Activated T-helper 1 cell treated with anti-CD3 and anti-CD28 coated beads, Interleukin-12 subunit alpha, Interleukin-12 subunit beta, Interleukin-2, Interleukin-4 antibody, amounts not matched to agents 30 ng/mL and 10 ng/mL and 1 ng/mL, durations not matched to agents 14 hours and 24 hours and 36 hours (primary cell): Measurements from ENCODE around the gene PRKCZ. TPM values are rescaled to one million over a fixed set of nuclear protein-coding genes. Genes with fewer than 3 reads are reported as not detected.

Experiments used
- DNase-seq: peaks from one replicate; pipeline ENCODE4 v3.0.0; 2021; ENCODE audit warnings: low spot score
- H3K27ac Mint-ChIP-seq: one replicate; pipeline ENCODE4 v1.8.0; 2021; ENCODE audit warnings: mild to moderate bottlenecking, mixed read lengths
- H3K27me3 Mint-ChIP-seq: one replicate; pipeline ENCODE4 v1.8.0; 2022; ENCODE audit warnings: mild to moderate bottlenecking, moderate library complexity, mixed read lengths; ENCODE audit not compliant: insufficient read depth
- H3K36me3 Mint-ChIP-seq: one replicate; pipeline ENCODE4 v1.8.0; 2021; ENCODE audit warnings: low read depth, mixed read lengths
- H3K4me1 Mint-ChIP-seq: one replicate; pipeline ENCODE4 v1.8.0; 2021; ENCODE audit warnings: low read depth, mixed read lengths
- H3K4me3 Mint-ChIP-seq: one replicate; pipeline ENCODE4 v1.8.0; 2021; ENCODE audit warnings: mild to moderate bottlenecking, moderate library complexity, mixed read lengths
- H3K9me3 Mint-ChIP-seq: one replicate; pipeline ENCODE4 v1.8.0; 2021; ENCODE audit warnings: mixed read lengths
- intact Hi-C: fragments of 100-400 bp; cut with micrococcal nuclease; formaldehyde crosslinking; loops from one replicate; pipeline ENCODE4 v1.15.1; 2024
- total RNA-seq: library from RNA; stranded (reverse); gene quantifications from 2 replicates; pipeline ENCODE4 v1.2.3, GENCODE V29; 2022

PRKCZ gene
- total RNA-seq, 1 donor from 2014 or later = 4.1 TPM

GRCh38 chr1:2070016-2070415, 19.8 kb downstream of the PRKCZ start:
- intact Hi-C loops = no loop called here
- no peak overlapping the region for H3K27ac Mint-ChIP-seq

GRCh38 chr1:2070800-2071530, 20.8 kb downstream of the PRKCZ start:
- H3K4me3 Mint-ChIP-seq = no peak overlapping the region
- intact Hi-C loops = no loop called here
- no peaks in the 10 kb centered on the region for H3K36me3 Mint-ChIP-seq
- peaks cover 1% of the 10 kb centered on the region for H3K27me3 Mint-ChIP-seq
- no peak for DNase-seq
- H3K4me1 Mint-ChIP-seq = no peaks in the 10 kb centered on the region
- H3K27ac Mint-ChIP-seq = no peak overlapping the region
- H3K9me3 Mint-ChIP-seq = no peaks in the 10 kb centered on the region

More at GRCh38 chr1:2070016-2070415, 19.8 kb downstream of the PRKCZ start:
- Mint-ChIP-seq H3K4me1 (no peaks in the 10 kb centered on the region), H3K4me3 (no peak overlapping the region), H3K27me3 (peaks cover 3% of the 10 kb centered on the region), H3K36me3 (no peaks in the 10 kb centered on the region), H3K9me3 (no peaks in the 10 kb centered on the region)
- DNase-seq = no peak

GRCh38 chr1:2072109-2072806, 22.0 kb downstream of the PRKCZ start:
- H3K27ac Mint-ChIP-seq = no peak overlapping the region
- H3K27me3 Mint-ChIP-seq = no peaks in the 10 kb centered on the region
- no peak for DNase-seq
- peaks cover 3% of the 10 kb centered on the region for H3K9me3 Mint-ChIP-seq
- H3K4me1 Mint-ChIP-seq = no peaks in the 10 kb centered on the region
- no peak overlapping the region for H3K4me3 Mint-ChIP-seq
- intact Hi-C loops = no loop called here
- H3K36me3 Mint-ChIP-seq = no peaks in the 10 kb centered on the region

GRCh38 chr1:2072891-2073290, 22.7 kb downstream of the PRKCZ start:
- no peaks in the 10 kb centered on the region for H3K36me3 Mint-ChIP-seq
- no peaks in the 10 kb centered on the region for H3K4me1 Mint-ChIP-seq
- no peaks in the 10 kb centered on the region for H3K27me3 Mint-ChIP-seq
- intact Hi-C loops = no loop called here
- H3K27ac Mint-ChIP-seq = no peak overlapping the region
- no peak overlapping the region for H3K4me3 Mint-ChIP-seq
- DNase-seq = no peak
- peaks cover 9% of the 10 kb centered on the region for H3K9me3 Mint-ChIP-seq

- intact Hi-C loops = no loop called here
- no peak overlapping the region for H3K27ac Mint-ChIP-seq
- no peak for DNase-seq
- peaks cover 16% of the 10 kb centered on the region for H3K9me3 Mint-ChIP-seq
- H3K36me3 Mint-ChIP-seq = peaks cover 2% of the 10 kb centered on the region
- H3K27me3 Mint-ChIP-seq = no peaks in the 10 kb centered on the region
- no peak overlapping the region for H3K4me3 Mint-ChIP-seq
- no peaks in the 10 kb centered on the region for H3K4me1 Mint-ChIP-seq
These were observed 23.4 kb downstream of the PRKCZ start for GRCh38 chr1:2073382-2074230.

- peaks cover 2% of the 10 kb centered on the region for H3K36me3 Mint-ChIP-seq
These were observed 24.2 kb downstream of the PRKCZ start for GRCh38 chr1:2074396-2074795.

GRCh38 chr1:2074944-2075740, 24.9 kb downstream of the PRKCZ start:
- H3K27me3 Mint-ChIP-seq = no peaks in the 10 kb centered on the region
- H3K4me1 Mint-ChIP-seq = no peaks in the 10 kb centered on the region
- intact Hi-C loops = no loop called here
- peaks cover 26% of the 10 kb centered on the region for H3K9me3 Mint-ChIP-seq
- peaks cover 4% of the 10 kb centered on the region for H3K36me3 Mint-ChIP-seq
- H3K27ac Mint-ChIP-seq = no peak overlapping the region
- no peak overlapping the region for H3K4me3 Mint-ChIP-seq
- no peak for DNase-seq

More at GRCh38 chr1:2074396-2074795, 24.2 kb downstream of the PRKCZ start:
- Mint-ChIP-seq H3K27ac (no peak overlapping the region), H3K9me3 (peaks cover 23% of the 10 kb centered on the region), H3K4me1 (no peaks in the 10 kb centered on the region), H3K4me3 (no peak overlapping the region), H3K27me3 (no peaks in the 10 kb centered on the region)
- DNase-seq = no peak
- intact Hi-C loops = no loop called here

- Mint-ChIP-seq H3K4me1 (no peaks in the 10 kb centered on the region), H3K9me3 (peaks cover 27% of the 10 kb centered on the region), H3K27me3 (no peaks in the 10 kb centered on the region), H3K4me3 (no peak overlapping the region), H3K36me3 (peaks cover 4% of the 10 kb centered on the region), H3K27ac (no peak overlapping the region)
- no peak for DNase-seq
- intact Hi-C loops = no loop called here
These were observed 26.6 kb downstream of the PRKCZ start for GRCh38 chr1:2076826-2077225.

- H3K27me3 Mint-ChIP-seq = no peaks in the 10 kb centered on the region
- no peaks in the 10 kb centered on the region for H3K4me1 Mint-ChIP-seq
- H3K9me3 Mint-ChIP-seq = peaks cover 27% of the 10 kb centered on the region
- no peak overlapping the region for H3K27ac Mint-ChIP-seq
- H3K4me3 Mint-ChIP-seq = no peak overlapping the region
- intact Hi-C loops = no loop called here
- H3K36me3 Mint-ChIP-seq = peaks cover 4% of the 10 kb centered on the region
- no peak for DNase-seq
These were observed 28.0 kb downstream of the PRKCZ start for GRCh38 chr1:2078170-2078569.

- no peak overlapping the region for H3K4me3 Mint-ChIP-seq
These were observed 29.3 kb downstream of the PRKCZ start for GRCh38 chr1:2079396-2080085.

GRCh38 chr1:2080140-2080539, 29.9 kb downstream of the PRKCZ start:
- Mint-ChIP-seq H3K27ac (no peak overlapping the region), H3K4me1 (no peaks in the 10 kb centered on the region), H3K9me3 (peaks cover 27% of the 10 kb centered on the region), H3K36me3 (peaks cover 4% of the 10 kb centered on the region), H3K27me3 (no peaks in the 10 kb centered on the region), H3K4me3 (no peak overlapping the region)
- intact Hi-C loops = no loop called here
- no peak for DNase-seq

More at GRCh38 chr1:2079396-2080085, 29.3 kb downstream of the PRKCZ start:
- Mint-ChIP-seq H3K27ac (no peak overlapping the region), H3K4me1 (no peaks in the 10 kb centered on the region), H3K27me3 (no peaks in the 10 kb centered on the region), H3K36me3 (peaks cover 4% of the 10 kb centered on the region), H3K9me3 (peaks cover 27% of the 10 kb centered on the region)
- no peak for DNase-seq
- intact Hi-C loops = no loop called here

GRCh38 chr1:2080884-2081283, 30.7 kb downstream of the PRKCZ start:
- intact Hi-C loops = no loop called here

More at GRCh38 chr1:2080884-2081283, 30.7 kb downstream of the PRKCZ start:
- DNase-seq = no peak
- H3K9me3 Mint-ChIP-seq = peaks cover 27% of the 10 kb centered on the region
- H3K27me3 Mint-ChIP-seq = no peaks in the 10 kb centered on the region
- H3K36me3 Mint-ChIP-seq = peaks cover 4% of the 10 kb centered on the region
- H3K27ac Mint-ChIP-seq = no peak overlapping the region
- H3K4me3 Mint-ChIP-seq = no peak overlapping the region
- H3K4me1 Mint-ChIP-seq = no peaks in the 10 kb centered on the region
